GM03348 (cell line): Measurements from ENCODE around the gene SPP2.
A peak's percentile ranks its signal among the peaks of the same experiment; 100 is the strongest.

Experiments used
- DNase-seq: peaks from one replicate; pipeline ENCODE4 v3.0.0; 2012; ENCODE audit warnings: low spot score

The SPP2 gene

GRCh38 chr2:234038076-234038802 is 12.3 kb upstream of the SPP2 start:
- no peak for DNase-seq

- DNase-seq: no peak
These were observed 6.3 kb upstream of the SPP2 start for GRCh38 chr2:234044157-234044556.

GRCh38 chr2:234046521-234046920 is 4.0 kb upstream of the SPP2 start:
- DNase-seq: no peak

GRCh38 chr2:234047361-234047760 is 3.1 kb upstream of the SPP2 start:
- no peak for DNase-seq

DNA sequence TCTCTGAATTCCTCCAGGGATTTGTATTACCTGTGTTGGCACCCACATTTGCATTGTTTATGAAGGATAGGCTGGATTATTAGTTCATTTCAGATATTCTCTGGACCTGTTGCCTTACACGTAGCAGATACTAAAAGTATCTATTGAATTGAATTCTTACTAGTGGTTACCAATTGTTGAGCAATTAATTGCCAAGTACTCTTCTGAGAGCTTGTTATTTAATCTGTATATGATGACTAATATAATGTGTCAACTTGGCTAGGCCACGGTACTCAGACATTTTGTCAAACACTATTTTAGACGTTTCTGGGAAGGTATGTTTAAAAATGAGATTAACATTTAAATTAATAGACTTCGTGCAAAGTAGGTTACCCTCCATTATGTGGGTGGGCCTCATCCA is 2.5 kb upstream of the SPP2 start:
- no peak for DNase-seq

DNA sequence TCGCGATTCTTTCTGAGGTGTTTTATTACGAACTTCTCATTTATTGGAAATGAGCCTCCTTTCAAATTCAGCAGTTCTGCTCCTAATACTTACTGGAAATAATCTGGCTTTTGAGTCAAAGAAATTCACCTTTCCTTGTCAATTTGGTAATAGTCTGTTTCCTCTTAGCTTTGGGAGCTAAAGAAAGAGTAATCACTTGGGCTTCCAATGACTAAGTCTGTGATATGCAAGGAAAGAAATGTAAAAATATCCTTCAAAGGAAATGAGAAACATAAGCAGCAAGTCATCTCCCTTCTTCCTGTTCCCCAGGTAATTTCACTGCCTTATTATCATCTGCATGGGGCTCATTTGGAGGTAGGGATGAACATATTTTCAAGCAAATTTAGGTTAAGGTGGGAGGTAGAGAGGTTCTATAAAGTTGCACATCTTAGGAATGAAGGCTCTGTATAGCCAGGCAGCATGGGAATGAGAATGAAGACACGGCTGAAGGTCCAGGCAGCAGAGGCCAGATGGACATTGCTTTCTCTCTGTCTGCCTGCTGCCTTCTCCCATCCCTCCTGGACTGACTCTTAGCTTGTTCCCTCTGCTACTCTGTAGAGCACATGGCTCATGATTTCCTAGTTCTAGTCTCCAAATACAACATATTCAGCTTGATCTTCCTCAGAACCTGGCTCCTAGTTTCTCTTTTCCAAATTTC is 1.0 kb downstream of the SPP2 start:
- DNase-seq: no peak

DNA sequence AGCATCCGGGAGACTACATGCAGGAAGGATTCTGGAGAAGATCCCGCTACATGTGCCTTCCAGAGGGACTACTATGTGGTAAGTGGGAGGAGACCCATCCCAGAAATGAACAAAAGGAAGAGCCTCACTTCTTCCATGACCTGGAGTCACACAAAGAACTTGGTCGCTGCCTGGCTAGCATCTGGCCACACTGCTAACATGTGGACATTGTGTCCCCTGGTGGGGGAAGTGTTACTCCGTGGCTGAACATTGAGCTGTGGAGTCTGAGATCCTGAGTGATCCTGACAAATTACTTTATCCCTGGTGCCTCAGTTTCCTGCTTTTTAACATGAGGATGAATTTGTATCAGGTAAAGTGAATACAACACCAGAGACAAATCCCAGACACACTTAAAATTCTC is 8.4 kb downstream of the SPP2 start:
- DNase-seq: no peak

DNA sequence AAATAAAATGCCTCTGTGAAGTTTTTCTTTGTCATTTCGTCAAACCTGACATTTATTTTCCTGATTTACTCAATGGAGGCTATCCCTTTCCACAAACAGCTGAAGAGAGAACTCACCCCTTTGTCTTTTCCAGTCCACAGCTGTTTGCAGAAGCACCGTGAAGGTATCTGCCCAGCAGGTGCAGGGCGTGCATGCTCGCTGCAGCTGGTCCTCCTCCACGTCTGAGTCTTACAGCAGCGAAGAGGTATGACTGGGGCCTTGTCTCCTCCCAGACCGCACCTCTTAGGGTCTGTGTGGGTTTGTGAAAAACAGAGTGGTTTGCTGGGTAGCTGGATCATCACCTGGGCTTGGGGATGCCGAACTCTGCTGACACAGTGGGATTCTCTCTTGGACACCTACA is 9.7 kb downstream of the SPP2 start:
- DNase-seq: no peak

- no peak for DNase-seq
These were observed 11.2 kb downstream of the SPP2 start for GRCh38 chr2:234061624-234062257.

- no peak for DNase-seq
These were observed 16.1 kb downstream of the SPP2 start for GRCh38 chr2:234066587-234066986.

DNA sequence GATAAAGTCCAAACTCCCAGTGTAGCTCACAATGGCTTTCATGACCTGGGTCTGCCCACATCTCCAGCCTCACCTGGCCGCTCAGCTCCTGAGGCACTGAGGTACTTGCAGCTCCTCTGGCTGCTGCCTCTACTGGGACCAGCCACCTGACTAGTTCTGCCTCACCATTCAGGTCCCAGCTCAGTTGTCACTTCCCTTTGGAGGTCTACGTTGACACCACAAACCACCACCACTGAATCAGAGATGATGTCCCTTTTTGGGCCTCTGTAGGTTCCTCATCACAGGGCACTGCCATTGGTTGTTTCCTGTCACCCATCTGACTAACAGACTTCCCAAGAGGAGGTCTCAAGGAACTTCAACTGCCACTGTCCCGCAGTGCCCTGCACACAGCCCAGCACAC is 21.2 kb downstream of the SPP2 start:
- DNase-seq: no peak

DNA sequence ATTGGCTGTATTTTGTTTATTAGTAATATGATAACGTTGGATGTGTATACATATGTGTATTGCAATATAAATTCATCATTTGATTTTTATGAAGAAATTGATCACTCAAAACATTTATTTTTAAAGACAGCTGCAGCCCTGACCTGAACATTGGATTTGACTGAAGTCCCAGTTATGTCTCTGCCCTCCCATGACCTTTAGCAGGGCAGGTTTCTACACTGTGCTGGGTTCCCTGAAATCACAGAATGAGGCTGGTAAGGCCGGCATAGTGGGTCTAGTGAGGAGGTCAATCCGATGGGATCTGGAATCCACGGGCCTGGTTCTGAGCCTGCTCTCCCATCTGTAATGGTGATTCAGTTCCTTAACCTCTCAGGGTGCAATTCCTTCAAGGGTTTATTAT is 22.0 kb downstream of the SPP2 start:
- DNase-seq: no peak

DNA sequence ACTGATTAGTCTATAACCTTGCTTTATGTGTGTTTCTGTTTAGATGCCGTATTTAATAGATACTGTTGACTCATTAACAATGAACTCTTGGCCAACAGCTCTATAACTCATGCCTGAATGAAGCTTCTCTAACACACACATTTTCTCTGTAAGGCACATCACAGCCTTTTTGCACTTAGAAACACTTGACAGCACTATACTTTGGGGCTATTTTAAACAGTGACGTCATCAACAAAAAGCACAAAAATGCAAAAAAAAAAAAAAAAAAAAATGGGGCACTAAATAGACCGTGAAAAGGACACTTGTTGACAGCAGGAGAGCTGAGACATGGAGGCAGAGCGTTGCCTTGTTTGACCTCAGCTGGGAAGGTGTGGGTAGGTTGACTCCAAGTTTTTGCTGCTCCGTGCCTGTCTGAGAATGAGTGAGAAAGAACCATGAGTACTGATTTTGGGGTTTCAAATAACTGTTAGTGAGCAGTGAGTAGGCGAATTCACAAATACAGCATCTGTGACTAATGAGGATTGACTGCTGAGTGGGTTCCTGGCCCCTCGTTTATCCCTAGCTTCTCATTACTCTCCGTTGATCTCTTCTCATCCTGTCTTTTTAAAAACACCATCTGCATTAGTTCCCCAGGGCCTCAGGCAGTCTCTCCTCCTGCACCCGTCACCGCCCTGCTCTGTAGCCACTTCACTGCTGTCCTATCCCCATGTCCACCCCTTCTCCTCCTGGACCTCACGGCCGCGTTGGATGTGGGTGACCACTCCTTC is 24.4 kb downstream of the SPP2 start:
- DNase-seq: no peak

DNA sequence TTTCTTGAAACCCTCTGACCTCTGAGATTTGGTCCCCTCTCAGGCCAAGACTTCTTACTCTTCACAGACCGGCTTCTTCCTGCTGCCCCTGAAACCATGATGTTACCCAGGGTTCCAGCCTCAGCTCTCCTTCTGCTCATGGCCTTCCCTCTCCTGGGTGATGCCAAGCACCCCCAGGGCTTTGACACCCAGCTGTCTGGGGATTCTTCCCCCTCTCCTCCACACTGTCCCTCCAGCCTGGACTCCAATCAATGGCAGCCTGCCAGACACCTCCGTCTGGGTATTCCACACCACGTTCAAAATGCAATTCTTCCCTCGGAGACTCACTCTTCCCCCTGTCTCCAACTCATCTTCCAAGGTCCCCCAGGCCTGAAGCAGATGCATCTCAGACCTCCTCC is 25.0 kb downstream of the SPP2 start:
- no peak for DNase-seq

- DNase-seq: no peak
These were observed 25.4 kb downstream of the SPP2 start for GRCh38 chr2:234075947-234076346.

DNA sequence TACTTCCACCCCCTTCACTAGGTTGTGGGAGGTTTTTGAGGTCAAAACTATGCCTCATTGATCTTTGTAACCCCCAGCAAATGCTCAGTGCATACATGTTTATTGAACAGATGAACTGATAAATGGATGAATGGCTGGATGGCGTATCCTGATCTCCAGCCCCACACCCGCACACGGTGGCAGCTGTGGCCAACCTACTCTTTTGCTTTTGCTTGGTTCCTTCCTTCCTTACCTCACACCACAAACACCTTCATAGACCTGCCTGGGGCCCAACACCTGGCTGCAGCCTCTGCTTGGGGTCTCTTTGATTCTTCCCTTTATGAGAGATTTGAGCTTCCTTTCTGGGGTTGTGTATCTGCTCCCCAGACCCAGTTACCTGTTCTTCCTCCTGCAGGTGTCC is 25.9 kb downstream of the SPP2 start:
- no peak for DNase-seq

DNA sequence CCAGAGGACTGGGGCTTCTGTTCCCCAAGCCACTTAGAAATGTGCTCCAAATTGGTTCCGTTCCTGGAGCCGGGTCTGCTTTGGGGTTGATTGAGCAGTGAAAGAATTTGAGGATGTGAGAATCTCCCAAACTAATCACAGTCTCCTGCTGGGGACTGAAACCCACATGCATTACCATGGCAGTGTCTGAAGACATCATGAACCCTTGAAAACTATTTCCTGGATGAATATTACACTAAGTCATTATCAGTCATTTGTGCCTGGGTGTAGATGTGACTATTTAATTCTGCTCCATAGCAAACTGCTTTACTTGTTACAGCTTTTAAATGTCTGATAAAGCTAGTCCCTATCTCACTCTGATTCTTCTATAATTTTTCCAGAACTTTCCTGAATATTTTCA is 27.6 kb downstream of the SPP2 start:
- no peak for DNase-seq

DNA sequence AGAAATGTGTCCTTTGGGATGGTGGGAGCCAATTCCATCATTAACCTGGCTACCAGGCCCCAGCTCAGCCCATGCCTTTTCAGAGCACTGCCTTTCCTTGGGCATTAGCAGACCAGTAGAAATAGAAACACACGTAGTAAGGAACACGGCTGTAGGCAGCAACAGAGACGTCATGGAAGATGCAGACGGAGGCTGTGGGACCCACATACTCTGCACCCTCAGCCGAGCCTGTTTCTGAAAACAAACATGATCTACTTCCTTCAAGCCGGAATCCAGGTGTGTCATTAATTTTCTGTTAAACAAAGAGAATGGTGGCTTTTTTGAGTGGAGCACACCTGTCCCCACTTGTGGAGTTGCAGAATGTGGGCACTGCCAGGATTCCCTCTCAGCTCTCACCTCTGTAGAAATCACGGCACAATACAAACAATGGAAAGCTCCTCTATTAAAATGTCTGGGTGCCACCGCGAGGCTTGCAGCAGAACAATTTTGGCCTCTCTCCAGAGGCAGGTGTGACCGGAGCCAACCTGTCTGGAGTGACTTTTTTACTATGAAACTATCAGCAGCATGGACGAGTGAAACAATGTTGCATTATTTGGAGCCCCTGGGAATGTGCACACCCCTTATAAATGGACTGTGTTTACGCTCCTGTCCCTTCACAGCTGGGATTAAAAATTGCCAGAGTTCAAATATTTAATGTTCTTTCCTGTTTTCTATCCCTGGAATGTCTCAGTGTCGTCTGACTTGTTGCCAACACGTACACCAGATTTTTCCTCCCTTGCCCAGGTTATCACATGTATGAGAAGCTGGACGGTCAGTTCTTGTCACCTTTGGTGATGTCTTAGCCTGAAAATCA is 31.7 kb downstream of the SPP2 start:
- DNase-seq: no peak

DNA sequence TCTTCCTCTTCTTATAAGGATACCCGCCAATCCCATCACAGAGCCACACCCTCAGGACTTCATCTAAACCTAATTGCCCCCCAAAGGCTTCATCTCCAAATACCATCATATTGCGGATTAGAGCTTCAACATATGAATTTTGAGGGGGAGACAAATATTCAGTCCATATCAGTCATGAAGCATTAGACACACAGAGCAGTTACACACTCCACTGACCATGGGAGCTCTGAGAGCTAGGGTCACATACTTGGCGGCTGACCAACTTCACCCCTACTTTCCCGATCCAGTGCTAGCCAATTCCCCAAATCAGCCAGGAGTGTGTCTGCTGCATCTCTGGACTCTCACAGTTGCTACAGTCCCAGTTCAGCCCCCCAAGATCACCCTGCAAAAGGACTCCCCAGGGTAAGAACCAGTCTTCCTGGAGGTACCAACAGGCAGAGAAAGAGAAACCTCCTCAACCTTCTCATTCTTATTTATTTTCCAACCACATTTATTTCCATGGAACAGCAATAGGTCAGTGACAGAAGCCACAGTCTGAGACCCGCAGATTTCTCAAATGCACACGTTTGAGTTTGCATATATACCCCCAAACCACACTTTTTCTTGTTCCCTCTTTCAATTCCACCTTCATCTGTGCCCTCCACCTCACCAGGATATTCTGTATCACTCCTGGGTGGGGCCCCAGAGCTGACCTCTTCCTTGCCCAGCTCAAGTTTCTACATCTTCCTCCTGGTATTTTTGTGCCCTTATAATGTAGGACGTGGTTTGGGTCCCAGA is 33.3 kb downstream of the SPP2 start:
- no peak for DNase-seq

DNA sequence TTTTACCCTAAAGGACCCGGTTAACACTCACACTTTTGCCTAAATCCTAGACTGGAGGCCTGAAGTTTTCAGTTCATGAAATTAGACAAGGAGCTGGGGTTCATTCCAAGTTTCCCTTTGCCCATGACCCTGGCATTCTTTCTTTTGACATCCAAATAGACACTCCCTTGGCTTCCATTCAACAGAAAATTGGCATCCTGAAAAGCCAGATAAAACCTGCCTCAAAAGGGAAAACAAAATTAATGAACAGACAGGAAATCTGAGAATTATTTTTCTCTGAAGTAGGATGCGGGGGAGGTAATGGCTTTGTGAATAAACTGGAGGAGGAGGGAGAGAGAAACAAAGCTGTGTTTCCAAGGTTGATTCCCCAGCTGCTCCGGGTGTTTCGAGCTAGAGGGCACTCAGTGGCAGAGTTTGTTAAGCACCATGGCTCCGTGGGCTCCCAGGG is 41.0 kb downstream of the SPP2 start:
- DNase-seq: peak; percentile 26

GRCh38 chr2:234091883-234092282 is 41.4 kb downstream of the SPP2 start:
- DNase-seq: no peak
